GM21723 (cell line): ENCODE measurements around the gene CYP4F3.
"Not testable (repeated sequence)": the region's sequence is repeated elsewhere in the genome, so short reads cannot be mapped to it uniquely, and the experiment has no call there.

Experiments
- ATAC-seq: cut with Tn5 transposase; IDR thresholded peaks from one replicate; pipeline ENCODE4 v1.9.1; 2021; ENCODE audit warnings: mild to moderate bottlenecking, moderate library complexity; ENCODE audit not compliant: unreplicated experiment

CYP4F3 gene

DNA sequence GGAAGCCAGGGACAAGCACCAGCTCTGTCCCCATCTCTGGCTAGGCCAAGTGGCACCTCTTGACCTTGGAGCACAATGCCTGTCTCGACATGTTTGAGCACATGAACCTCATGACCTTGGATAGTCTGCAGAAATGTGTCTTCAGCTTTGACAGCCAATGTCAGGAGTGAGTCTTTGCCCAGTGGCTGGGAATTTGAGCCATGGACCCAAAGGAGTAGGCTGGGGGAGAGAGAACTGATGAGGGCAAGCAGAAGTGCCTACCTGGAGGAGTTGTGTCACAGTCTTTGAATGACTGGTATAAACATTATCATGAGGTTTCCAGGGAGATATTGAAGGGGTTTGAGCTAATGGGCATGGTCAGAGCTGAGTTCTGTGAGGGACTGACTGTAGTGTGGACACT, 25.5 kb downstream of the CYP4F3 start:
- ATAC-seq = no peak

DNA sequence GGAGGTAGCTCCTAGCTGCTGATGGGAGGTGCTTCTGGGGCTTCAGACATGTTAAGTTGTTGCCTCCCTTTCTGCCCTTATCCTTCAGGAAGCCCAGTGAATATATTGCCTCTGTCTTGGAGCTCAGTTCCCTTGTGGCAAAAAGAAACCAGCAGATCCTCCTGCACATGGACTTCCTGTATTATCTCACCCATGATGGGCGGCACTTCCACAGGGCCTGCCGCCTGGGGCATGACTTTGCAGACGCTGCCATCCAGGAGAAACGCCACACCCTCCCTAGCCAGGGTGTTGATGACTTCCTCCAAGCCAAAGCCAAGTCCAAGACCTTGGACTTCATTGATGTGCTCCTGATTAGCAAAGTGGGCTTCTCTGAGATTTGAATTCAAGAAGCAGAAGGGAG, 26.2 kb downstream of the CYP4F3 start:
- no peak for ATAC-seq

DNA sequence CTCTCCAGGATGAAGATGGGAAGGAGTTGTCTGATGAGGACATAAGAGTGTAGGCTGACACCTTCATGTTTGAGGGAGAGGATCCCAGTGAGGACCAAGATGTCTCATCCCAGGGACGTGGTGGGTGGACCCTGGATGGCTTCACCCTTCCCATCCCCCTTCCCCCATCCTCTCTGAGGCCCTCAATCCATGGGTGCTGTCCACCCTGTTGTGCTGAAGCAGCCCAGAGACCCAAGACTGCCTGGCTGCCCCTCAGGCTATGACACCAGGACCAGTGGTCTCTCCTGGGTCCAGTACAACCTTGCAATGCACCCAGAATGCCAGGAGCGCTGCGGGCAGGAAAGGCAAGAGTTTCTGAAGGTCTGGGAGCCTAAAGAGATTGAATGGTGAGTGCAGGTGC, 28.7 kb downstream of the CYP4F3 start:
- no peak for ATAC-seq

DNA sequence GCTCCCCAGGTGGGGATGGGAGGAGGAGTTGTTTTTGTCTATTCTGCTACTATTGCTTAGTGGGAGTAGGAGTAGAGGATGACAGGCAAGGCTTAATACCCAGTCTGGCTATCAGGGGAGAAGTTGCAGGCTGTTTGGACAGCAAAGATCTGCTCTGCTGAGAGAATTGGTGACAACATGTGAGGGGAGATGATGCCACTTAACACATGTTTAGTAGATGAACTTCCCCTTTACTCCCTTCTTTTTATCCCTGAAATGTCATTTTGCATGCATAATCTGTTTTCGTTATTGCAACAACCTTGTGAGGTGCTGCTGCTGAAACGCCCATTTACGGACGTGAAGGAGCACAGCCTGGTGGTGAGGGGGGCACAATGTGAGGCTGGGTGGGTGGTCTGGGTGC, 29.2 kb downstream of the CYP4F3 start:
- ATAC-seq = no peak

DNA sequence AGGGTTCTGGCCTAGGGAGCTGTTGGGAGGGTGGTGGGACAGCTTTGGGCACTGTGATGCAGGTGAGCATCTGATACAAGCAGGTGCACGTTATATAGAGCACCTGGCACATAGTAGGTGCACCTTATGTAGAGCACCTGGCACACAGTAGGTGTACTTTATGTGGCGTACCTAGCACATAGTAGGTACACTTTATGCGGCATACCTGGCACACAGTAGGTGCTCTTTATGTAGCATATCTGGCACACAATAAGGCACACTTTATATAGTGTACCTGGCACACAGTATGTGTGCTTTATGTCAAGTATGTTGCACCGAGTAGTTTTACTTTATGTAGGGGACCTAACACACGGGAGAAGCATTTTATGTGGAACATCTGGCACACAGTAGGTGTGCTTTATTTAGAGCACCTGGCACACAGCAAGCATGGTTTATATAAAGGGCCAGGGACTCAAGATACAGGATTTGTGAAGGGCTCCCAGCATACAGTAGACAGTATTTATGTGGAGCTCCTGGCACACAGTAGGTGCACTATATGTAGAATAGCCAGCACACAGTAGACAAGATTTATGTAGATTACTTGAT, 30.6 kb downstream of the CYP4F3 start:
- ATAC-seq = no peak

DNA sequence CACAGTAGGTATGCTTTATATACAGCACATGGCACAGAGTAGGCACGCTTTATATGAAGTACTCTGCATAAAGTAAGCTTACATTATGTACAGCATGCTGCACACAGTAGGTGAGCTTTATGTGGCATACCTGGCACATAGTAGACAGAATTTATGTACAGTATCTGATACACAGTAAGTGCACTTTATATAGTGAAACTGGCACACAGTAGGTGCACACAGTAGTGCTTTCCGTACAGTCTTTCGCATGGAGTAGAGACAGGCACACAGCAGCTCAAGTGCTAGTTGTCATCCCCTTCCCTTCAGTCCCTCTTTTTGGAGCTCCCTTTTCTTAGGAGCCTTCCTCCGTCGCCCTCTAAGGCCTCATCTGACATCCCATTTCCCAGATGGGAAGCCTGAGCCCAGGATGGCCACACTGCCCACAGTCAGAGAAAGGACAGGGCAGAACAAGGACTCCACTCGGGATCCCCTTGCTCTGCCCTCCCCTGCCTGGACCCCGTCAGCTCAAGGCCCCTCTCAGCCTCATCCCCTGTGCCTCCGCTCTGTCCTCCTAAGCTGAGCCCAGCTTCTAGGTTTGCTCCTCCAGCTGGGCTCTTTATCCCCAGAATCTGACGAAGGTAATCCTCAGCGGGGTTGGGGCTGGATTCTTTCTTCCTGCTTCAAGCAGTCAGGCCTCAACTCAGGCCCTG, 31.3 kb downstream of the CYP4F3 start:
- no peak for ATAC-seq

DNA sequence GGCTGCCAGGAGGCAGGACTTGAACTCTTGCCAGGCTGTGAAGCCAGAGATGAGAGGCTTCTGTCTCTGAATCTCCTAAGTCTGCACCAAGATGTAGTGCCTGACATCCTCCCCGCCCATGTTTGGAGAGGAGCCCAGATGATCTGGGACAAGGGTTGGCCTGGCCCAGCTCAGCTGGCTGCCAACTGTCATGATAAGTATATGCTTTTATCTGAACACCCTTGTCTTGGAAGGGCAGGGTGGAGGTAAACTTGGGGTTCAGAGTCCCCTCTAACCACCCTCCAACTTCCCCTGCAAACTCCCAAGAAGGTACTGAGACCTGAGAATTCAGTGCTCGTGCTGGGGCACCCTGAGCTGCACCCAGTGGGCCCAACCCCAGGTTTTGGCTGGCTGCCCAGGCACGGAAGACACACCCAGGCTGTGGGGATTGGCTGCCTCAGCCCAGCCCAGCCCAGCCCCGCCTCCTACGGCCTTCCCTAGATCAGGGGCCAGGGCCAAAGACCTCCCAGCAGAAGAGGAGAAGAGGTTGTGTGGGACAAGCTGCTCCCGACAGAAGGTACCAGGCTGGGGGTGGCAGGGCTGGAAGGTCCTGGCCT, 32.0 kb downstream of the CYP4F3 start, which contains the start of gene CYP4F12:
Gene CYP4F12, plus strand, starts transcription at position 508 of the 596 bp plus-strand sequence. CDS start 443 bp downstream, outside the sequence.
- ATAC-seq = no peak

DNA sequence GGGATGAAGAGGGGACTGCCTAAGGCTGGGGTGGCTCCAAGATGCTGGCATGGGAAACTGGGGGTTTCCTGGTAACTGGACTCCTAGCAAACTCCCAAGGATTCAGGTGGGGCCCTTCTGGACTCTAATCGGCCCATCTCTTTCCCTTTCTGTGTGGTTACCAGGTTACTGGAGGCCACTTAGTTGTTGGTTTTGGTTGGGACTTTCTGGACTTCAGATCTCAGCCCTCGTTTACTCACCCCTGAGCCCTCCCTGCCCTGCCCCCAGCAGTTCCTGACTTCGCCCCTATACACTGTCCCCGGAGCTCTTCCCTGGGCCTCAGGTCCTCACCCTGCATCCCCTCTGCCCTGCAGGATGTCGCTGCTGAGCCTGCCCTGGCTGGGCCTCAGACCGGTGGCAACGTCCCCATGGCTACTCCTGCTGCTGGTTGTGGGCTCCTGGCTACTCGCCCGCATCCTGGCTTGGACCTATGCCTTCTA, 32.5 kb downstream of the CYP4F3 start:
- ATAC-seq = no peak

DNA sequence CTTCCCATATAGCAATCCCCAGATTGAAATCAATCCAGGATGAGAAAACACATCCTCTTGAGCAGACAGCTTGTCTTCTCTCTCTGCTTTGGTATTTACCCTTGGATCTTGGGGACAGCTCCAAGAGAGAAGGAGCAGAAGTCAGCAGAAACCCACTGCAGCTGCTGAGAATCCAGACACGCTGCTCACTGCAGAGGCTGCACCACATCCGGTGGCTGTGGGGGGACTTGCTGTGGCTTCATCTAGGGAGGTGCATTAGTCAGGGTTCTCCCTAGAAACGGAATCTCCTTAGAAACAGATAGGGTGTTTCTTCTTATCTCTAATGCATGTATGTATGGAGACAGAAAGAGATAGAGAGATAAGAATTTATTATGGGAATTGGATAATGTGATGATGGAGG, 34.9 kb downstream of the CYP4F3 start:
- no peak for ATAC-seq

DNA sequence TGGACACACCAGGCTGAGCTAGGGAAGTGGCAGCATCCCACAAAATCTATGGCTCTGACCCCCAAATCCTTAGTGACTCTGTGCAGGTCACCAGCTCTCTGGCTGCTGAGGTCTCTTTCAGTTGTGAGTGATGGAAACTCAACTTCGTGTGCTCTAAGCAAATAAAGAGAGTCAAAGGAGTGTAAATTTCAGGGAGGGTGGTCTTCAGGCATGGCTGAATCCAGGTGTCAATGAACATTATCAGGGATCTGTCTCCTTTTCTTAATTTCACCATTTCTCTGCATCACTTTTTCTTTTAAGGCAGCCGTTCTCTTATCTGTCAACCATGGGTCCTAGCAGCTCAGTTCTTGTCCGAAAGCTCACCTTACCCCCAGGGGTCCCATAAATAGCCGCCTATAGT, 38.4 kb downstream of the CYP4F3 start:
- no peak for ATAC-seq

DNA sequence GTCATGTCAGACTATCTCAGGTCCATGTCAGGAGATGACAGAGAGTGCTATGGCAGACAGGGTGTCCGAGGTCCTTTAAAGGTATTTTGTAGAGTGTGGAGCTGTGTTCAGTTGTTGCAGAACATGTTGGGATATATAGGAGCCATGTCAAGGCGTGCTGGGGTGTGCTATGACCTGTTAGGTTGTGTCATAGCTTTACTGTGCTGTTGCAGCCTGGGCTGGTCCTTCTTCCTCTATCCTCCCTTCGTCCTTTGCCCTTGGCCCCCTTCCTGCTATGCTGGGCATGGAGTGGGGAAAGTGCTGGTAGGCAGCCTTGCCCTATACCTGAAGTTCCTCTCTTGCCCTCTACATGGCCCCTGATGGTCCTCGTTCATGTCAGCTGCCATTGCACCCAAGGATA, 39.2 kb downstream of the CYP4F3 start:
- not testable (repeated sequence) for ATAC-seq

DNA sequence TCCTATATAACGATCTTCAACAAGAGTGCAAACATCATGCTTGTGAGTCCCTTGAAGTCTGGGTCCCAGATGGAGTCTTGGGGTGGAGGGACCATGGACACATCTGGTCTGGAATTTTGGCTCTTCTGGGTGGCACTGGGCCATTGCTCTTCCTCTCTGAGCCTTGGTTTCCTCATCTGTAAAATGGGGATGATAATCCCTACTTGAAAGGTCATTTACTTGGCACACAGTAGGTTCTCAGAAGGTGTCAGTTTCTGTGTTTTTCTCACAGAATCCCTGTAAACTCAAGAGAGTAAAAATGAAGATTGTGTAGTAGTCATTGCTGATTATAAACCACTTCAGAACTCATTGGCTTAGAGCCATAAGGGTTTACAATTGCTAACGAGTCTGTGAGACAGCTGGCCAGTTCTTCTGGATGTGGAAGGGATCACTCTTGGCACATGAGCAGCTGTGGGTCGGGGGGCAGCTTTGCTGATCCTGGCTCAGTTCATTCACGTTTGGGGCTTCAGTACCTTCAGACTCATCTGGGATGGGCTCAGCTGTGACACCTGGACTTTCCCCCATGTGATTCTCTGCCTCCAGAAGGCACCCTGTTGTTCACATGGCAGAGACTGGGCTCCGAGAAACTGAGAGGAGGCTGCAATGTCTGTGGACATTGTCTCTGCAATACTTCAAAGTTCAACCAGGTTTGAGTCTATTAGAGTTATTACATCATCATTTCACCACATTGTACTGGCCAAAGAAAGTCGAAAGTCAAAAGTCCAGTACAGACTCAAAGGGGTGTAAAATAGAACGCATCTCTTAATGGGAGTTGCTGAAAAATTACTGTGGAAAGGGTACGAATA, 40.0 kb downstream of the CYP4F3 start:
- no peak for ATAC-seq

DNA sequence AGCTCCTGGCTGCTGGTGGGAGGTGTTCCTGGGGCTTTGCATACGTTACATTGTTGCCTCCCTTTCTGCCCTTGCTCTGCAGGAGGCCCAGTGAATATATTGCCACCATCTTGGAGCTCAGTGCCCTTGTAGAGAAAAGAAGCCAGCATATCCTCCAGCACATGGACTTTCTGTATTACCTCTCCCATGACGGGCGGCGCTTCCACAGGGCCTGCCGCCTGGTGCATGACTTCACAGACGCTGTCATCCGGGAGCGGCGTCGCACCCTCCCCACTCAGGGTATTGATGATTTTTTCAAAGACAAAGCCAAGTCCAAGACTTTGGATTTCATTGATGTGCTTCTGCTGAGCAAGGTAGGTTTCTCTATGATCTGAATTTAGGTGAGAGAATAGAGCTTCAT, 42.7 kb downstream of the CYP4F3 start:
- ATAC-seq = no peak

DNA sequence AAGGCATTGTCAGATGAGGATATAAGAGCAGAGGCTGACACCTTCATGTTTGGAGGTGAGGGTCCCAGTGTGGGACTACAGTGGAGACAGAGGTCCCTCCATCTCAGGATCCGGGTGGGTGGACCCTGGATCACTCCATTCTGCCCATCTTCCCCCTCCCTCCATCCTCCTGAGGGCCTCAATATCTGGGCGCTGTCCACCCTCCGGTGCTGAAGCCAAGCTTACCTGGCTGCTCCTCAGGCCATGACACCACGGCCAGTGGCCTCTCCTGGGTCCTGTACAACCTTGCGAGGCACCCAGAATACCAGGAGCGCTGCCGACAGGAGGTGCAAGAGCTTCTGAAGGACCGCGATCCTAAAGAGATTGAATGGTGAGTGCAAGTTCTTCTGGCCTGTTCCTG, 44.1 kb downstream of the CYP4F3 start:
- no peak for ATAC-seq

DNA sequence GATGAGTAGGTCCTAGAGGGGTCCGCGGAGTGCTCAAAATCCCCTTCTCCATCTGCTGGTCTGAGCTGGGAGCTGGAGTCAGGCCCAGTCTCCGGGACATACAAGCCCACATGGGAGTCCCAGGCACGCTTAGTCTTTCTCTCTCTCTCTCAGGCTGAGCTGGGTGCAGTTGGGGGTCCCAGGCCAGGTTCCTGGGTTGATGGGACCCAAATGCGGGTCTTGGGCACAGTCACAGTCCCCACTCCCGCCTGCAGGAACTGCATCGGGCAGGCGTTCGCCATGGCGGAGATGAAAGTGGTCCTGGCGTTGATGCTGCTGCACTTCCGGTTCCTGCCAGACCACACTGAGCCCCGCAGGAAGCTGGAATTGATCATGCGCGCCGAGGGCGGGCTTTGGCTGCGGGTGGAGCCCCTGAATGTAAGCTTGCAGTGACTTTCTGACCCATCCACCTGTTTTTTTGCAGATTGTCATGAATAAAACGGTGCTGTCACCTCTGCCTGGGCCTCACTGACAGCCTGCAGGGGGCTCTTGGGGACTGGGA, 56.0 kb downstream of the CYP4F3 start:
- no peak for ATAC-seq

DNA sequence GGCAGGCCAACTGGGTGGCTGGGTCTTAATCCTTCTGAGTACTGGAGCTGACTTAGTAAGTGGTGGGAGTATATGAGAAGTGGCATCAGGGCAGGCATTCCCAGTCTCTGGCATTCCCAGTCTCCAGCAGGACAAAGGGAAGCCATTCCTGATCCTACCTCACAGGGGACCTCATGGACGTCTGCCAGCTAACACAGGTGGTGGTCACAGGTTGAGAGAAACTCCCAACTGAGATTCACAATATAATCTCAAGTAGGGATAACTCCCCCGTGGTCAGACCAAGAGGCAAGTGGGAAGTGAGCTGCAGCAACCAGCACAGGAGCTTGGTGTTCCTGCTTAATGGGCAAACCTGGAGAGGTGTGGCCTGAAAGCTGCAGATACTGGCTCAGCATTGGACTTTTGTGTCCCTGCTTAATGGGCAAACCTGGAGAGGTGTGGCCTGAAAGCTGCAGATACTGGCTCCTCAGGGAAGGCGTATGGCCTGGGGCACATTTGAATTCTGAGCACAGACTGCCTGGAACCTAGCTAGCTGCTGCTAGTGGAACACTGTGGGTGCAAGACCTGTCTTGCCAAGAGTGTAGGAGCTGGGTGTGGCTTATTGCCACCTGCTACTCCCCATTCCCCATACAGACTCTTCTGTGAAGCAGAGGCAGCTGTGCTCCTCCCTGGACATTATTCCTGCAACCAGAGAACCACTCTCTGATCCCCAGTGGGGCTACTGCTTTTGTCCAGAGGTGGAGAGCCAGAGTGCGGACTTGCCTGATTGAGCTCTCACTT, 61.2 kb downstream of the CYP4F3 start:
- no peak for ATAC-seq

DNA sequence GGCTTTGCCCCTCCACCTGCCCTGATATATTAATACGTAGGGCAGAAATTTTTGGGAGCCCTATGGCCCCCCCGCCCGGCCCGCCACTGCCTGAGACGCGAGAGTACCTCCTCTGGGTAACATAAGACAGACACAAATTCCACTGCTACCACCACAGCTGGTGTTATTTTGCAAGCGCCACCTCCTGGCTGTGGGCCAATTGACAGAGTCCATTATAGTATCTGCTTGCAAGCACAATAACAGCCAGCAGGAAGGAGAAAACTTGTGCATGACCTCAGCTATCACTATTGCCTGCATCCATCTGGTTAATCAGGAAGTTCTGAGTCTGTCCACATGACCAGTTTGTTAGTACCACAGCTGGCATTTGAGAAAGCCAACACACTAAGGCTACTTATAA, 61.8 kb downstream of the CYP4F3 start:
- no peak for ATAC-seq
